ENCODE data around the gene POU2F1.

GRCh38 chr1:167209044-167209443 is 11.6 kb upstream of the POU2F1 start:
- TF ChIP-seq CTCF (IDR thresholded peaks at IDR 0.05) = no peak
- TF ChIP-seq POLR2A (IDR thresholded peaks at IDR 0.05) = no peak
